Lung microvascular endothelial cell (primary cell): ENCODE data around the gene SLC6A3. TPM values are rescaled to one million over a fixed set of nuclear protein-coding genes. Genes with fewer than 3 reads are reported as not detected.

ENCODE experiments used
- DNase-seq, 2 donors: peaks; one replicate each; pipeline versions ENCODE4 v3.0.0 to v3.0.0-alpha.2; 2010; ENCODE audit warnings: low read depth in 2 of 2
- total RNA-seq: library from RNA; depleted of rRNA; stranded (reverse); fragments of >200 nt; gene quantifications from 2 replicates; pipeline ENCODE4 v1.2.1, GENCODE V29; 2014

Gene SLC6A3
- not detected in 2 replicates for total RNA-seq

DNA sequence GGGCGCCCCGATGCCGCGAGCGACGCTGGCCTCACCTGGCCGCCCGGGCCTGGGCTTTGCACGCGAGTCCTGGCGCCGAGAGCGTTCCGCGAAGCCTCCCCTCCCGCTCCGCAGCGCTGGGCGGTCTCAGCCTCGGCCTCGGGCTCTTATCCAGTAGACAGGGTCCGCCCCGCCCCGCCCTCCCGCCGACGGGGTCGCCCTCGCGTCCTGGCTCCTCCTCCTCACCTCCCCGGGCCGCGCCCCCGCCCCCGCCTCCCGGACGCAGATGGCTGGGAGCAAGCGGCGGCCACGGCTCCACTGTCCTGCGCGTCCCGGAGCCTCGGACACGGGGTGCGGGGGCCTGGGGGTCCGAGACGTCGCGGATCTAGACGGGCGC, at the start of gene SLC6A3:
Gene SLC6A3 (minus strand): TSS at position 128 of the 376 bp plus-strand sequence. CDS start 2,243 bp downstream, outside the sequence.
- DNase-seq = peak in 1 of 2 donors; percentile 41

DNA sequence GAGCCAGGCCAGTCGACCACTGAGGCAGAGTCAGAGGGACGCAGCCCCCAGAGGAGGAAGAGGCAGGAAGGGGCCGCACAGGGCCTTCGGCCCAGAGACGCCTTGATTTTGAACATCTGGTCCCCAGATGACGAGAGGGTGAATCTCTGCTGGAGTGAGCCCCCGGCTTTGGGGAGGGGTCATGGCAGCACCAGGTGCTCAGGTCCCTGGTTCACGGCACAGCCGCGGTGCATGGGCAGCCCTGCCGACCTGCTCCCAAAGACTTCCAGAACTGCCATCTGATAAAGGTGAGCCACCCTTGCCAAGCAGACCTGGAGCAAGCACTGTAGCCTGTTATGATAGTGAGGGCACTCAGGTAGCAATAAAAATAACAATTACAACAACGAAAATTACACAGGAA, 48.7 kb upstream of the SLC6A3 start:
- DNase-seq = no peak

DNA sequence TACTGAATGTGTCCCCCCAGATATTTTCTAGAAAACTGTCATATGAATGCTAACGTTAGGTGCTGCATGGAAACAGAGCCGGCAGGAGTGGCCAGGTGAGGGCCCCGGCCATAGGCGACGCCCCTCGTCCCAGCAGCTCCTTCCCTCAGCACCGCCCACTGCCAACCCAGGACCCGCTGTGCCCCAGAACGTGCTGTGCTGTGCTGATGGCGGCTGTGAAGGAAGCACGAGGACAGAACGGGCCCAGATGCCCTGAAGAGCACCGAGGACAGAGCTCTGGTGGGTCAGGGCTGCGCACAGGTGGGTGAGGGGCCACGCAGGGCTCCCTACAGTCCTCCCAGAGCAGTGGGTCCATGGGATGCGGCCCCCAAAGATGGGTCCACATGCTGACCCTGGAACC, 48.2 kb upstream of the SLC6A3 start:
- no peak for DNase-seq

DNA sequence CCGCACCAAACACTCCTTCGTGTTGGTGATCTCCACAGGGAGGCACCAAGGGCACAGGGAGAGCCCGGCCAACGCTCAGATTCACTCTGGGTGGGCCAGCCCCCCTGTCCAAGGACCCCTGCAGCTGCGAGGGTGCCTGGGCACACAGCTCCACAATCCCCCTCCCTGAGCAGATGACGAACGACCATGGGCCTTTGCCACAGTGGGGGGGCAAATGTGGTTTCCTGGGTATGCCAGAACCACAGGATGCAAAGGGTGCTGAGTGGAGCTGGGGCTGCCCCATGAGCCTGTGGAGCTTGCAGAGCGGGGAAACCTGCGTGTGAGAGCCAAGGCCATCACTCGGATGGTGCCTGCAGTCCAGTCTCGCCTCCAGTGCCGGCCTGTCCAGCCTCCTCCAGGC, 47.5 kb upstream of the SLC6A3 start:
- DNase-seq = no peak

DNA sequence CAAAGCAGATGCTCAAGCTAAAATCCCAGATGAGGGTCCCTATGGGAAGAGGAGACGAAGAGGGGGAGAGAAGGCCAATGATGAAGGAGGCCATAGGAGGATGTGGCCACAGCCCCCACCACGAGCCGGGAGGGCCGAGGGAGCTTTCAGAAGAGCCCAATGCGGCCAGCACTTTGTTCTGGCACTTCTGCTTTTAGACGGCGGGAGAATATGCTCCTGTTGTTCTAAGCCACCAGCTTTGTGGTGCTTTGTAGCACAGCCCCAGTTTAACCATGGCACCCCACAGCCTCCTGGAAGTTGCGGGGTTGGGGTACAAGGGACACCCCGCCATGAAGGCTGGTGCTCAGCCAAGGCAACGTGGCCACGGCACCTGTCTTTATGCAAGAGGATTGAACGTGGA, 45.1 kb upstream of the SLC6A3 start:
- DNase-seq = no peak

DNA sequence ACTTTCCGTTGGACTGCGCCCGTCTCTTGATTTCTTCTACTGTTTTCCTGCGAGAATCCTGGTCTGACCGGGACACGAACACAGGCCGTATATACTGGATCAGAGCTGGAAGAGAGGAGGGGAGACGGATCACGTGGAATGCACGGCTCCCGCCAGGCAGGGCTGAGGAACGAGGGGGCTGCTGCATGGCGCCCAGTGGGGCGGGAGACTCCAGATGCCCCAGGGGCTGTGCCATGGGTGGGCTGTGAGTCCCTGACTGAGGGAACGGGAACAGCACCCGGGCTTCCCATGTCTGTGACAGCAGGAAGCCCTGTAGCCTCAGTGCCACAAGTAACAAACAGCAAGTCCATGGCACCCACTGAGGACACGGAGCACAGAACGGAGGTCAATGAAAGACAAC, 44.5 kb upstream of the SLC6A3 start:
- DNase-seq = no peak

DNA sequence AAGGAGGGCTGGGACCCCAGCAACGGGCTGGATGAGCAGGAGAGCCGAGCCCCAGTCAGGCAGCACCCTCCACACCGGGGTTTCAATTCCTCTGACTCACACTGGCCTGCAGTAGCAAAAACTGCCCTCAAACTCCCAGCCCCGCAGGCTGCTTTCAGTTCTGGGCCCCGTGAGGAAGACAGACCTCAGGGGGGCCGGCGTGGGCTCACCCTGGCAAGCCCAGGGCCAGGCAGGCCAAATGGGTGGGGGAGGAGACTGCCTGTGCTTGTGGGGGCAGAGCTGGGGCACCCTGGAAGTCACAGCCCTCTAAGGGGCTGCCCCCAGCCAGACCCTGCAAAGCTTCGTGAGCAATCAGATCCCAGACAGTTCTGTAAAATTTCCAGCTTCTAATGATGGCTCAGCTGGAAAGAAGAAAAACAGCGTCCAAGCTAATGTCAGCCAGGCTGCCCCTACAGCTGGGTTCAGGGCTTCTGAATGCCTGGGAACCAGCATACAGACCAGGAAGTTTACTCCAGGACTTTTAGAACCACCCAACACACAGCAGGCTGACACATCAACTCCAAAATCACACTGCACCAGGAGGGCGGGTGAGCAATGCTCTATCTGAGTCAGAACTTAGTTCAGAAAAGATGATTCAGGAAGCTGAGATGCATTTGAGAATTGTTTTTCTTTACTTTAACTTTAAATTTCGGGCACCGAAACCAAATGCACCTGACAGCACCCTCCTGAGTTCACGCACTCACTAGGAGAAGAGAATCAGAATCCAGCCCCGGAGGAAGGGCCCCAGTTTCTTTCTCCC, 43.8 kb upstream of the SLC6A3 start:
- peak in 1 of 2 donors; percentile 78 for DNase-seq

DNA sequence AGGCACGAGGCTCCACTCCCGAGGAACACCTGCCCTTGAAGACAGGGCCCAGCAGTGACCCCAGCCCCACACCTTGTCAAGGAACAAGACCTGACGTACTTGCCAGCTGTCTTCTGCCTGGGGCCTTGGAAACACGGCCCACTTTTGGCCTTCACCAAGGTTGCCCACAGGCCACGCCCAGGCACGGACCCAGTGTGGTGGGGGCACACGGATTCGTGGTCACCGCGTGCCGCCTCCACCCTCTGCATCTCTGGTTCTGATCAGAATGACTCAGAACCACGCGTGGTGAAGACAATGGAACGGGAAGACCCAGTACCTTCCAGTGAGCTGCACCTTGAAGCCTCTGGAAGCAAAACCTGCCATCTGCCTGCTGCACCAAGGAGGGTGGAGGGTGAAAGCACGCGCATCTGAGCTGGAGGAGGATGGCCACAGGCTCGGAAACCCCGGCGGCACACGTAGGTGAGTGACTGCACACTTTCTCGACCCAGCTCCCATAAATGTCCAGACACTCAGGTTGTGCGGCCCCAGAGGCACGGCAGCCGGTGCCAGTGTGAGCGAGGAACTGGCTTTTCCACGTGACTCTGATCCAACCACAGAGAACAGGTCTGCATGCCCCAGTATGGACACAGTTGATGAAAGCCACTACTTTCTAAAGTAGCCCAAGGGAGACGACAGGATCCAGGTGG, 42.0 kb upstream of the SLC6A3 start:
- no peak for DNase-seq

DNA sequence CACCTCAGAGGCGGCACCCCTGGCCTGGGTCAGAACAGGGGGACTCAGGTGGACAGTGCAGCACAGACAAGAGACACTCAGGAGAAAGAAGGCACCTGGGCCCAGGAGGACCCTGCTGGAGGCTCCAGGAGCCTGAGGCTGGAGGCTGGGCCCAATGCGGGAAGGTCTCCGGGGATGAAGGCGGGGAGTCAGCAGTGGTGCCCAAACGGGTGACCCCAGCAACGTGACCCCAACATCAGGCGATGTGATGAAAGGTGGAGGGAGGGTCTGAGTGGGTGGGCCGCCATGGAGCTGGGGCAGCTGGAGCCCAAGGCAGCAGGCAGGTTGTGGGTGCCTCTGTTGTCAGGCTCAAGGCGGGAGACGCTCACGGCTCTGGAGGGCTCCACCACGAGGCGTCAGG, 41.0 kb upstream of the SLC6A3 start:
- DNase-seq = no peak

DNA sequence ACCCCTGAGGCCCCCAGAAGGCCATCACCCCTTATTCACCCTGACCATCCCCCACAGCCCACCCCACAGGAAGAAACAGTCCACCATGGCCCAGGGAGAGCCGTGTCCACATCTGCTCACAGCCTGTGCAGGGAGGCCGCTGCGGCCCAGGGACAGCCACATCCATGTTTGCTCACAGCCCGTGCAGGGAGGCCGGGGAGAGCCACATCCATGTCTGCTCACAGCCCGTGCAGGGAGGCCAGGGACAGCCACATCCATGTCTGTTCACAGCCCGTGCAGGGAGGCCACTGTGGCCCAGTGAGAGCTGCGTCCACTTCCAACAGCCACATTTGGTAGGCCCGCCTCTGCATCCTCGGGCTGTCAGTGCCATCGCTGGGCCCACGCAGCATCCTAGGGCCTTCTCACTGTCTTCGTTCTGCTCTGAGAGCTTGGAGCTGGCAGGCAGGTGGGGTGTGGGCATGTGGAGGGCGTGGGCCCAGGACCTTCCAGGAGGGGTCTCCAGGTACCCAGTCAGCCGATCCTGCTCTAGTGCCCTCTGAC, 40.4 kb upstream of the SLC6A3 start:
- DNase-seq = no peak

DNA sequence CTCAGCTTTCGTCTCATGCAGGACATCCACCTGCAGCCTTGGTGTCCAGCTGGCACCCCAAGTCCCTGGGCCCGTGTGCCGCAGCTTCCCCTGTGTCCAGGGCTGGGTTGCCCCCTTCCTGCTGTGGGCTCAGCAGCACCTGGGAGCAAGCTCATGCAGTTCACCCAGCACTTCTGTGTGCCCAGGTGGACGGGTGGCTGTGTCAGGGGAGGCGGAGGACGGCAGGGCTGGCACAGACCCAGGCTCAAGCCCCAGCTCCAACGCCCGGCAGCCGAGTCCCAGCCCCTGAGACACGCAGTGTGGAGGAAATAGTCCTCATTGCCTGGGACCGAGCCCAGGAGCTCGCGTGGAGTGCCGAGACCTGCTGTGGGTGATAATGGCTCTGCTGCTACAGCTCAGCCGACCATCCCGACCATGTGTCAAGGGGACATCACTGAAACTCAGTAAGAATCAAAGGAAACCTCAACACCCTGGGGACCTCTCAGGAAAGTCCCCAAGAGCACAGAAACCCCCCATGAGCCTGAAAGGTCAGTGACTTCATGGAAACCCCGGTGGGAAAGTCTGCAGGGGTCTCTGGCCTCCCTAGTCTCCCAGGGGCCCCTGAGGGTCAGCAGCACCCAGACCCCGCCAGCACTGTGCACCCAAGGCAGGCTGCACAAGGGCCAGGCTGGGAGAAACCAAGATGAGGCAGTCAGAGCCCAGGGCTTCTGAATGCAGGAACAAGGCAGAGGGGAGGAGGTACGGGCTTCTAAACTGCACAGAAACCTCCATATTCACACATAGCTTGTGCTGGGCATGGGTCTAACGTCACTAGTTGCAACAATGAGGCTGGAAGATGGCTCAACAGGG, 39.7 kb upstream of the SLC6A3 start:
- no peak for DNase-seq

DNA sequence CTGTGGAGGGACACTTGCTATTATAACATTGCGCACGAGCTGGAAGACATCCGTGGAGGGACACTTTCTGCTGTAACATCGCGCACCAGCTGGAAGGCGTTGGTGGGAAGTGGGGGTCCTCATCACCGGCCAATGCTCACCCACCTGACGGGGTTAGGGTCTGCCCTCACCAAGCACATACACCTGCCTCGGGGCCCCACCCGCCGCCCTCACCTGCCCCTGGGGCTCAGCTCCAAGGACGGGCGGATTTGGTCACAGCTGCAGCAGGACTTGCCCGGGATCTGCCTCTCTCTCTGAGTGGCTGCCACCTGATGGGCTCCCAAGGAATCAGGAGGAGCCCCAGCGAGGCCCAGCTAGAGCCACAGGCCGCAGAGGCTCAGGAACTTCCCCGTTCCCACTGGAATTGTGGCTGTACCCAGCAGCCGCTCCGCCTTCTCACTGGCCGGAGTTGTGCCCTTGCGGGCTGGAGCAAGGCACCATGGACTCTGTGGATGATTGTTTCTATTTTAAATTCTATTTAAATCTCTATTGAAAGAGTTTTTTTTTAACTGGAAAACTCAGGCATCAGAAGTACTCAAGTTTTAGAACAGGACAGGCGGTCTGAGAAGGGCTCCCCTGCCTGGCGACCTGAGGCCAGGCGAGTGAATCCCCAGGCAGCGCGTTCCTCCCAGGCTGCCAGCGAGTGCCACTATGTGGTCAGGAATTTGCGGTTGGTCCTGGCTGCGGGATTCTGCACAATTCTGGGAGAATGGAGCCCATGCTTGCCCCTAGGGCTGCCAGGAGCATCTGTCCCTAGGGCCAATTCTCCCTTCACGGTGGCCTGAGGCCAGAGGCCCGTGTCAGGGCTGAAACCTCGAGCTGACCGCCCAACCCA, 38.9 kb upstream of the SLC6A3 start:
- no peak for DNase-seq

DNA sequence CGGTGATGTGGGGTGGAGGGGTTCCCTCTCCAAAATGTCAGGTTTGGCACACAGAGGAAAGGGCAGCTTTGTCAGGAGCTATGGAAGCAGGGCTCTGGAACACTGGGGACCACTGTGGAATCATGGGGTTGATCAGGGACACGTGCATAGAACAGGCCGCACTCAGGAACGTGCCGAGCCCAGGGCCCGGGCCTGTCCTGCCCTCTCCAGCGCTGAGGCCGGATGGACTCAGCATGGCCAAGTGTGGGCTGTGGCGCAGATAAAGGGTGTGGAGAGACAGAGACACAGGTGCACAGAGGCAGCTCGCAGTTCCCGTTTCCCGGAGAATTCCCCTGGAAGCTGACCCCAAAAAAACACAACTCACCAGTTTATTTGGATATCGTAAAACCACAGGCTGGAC, 37.8 kb upstream of the SLC6A3 start:
- DNase-seq = no peak

DNA sequence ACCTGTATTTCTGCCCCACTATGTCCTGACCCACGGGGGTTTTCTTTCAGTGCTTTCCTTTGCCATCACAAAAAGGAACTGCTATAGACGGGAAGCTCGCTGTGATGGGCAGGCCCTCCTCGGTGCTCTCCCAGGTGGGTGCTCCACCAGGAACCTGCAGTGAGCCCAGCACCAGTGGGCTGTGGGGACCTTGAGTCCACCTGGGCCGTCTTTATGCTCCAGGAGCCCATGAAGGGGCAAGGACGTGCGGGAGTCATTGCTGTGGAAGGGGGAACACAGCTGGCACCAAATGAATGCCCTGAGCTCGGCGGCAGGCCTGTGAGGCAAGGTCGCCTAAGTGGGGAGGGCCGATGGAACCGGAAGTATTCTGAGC, 36.7 kb upstream of the SLC6A3 start:
- DNase-seq = no peak

DNA sequence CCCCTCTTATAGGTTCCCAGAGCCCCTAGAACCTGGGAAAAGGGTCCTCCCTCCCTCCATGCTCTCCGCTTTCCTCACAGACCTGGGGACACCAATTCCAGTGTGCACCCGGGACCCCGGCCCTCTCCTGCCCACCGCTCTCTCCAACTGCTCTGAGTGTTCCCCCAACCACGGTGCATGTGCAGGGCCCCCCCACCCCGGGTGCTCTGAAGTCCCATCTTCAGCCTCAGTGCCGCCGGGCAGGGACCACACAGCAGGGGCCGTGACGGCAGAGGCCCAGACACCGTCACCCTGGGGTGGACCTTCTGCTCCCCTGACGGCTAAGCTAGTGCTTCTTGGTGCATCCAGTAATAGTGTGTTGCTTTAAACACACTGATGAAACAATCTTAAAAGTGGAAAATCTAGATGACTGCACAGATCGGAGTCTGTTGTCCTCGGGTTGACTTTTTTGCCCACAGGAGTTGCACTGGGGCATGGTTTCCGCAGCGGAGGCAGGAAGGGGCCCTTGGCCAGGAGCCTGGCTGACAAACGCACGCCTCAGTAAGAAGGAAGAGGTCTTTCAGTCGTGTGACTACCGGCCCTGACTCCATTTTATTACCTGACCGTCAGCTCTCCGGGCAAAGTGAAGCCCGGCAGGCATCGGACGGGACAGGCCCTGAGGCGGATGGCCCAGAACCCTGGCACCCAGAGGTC, 36.2 kb upstream of the SLC6A3 start:
- peak in 1 of 2 donors; percentile 41 for DNase-seq

DNA sequence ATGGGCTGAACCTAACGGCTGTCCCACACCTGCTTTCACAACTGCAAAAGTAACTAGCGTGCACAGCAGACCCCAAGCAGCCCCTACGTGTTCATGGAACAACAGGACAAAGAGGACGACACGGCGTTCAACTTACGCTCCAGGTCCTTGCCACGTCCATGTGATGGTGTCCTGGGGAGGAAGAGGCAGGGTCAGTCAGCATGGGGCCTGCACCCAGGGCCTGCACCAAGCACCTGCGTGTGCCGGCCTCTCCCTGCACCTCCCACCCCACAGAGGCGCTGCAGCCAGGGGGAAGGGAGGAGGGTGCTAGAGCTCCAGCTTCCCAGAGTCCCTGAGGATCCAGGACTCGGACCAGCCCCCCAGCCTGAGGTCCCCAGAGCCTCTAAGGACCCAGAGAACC, 35.6 kb upstream of the SLC6A3 start:
- DNase-seq = no peak

DNA sequence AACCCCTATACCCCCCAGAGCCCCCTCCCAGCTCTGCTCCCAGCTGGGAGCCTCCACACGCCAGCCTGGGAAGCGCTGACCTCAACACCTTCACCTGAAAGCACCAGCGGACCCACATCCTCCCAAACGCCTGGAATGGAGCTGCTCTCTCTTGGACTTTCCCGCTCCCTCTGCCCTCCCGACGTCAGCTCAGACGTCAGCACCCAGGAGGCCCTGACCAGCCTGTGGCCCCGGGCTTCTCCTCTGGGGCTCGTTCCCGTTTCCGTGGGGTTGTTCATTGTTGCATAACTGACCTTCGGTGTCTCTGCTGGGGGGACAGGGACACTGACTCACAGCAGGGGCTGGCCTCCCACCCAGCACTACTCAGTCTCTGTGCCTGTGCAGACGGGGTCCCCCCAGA, 35.0 kb upstream of the SLC6A3 start:
- no peak for DNase-seq

DNA sequence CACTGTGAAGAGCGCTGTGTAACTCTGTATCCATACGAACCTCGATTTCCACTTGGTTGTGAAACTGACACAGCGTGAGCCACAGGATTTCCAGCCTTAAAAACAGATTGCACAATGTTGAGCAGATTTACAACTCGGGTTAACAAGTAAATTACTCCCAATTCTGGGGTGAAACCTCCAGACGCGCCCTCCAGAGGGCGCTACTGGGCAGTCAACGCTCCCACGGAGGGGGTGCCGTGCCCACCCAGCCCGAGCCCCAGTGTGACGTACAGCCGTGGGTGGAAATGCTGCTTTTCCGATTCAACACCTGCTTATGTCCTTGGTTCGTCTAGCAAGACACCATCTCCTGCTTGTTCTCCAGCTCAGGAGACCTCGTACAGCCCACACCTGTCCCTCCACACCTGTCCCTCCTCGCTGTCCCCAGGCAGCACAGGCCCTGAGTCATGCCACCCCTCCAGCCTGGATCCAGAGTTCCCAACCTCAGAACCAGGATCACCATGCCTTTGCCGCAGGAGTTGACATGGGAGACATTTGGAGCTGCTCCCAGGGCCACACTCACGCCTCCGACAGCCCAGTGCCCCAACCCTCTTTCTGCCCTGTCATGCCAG, 34.4 kb upstream of the SLC6A3 start:
- DNase-seq = peak; percentile 33 to 52

DNA sequence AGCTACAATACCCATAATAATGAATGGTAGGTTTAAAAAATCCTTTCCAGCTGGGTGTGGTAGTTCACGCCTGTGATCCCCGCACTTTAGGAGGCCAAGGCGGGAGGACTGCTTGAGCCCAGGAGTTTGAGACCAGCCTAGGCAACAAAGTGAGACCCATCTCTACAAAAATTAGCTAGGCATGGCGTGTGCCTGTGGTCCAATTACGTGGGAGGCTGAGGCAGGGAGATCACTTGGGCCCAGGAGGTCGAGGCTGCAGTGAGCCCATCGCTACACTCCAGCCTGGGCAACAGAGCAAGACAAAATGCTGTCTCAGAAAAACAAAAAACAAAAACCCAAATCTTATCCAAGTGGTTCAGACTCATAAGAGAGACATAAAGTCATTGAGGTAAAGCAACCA, 33.8 kb upstream of the SLC6A3 start:
- no peak for DNase-seq
